SU-DHL-6 (cell line): ENCODE measurements around the gene EFNA1.

Source experiments
- CTCF ChIP-seq: fragments of 200-600 bp; sonication (generic); IDR thresholded peaks from one replicate; pipeline ENCODE4 v1.5.1; 2017; ENCODE audit warnings: antibody characterized with exemption, mild to moderate bottlenecking, low read length, moderate library complexity; ENCODE audit not compliant: insufficient read depth, poor library complexity, severe bottlenecking
- EZH2phosphoT487 ChIP-seq: fragments of 200-600 bp; sonication (generic), shearing (Covaris generic); conservative IDR thresholded peaks from 2 replicates; pipeline ENCODE4 v1.6.1; 2018; ENCODE audit warnings: mild to moderate bottlenecking, antibody characterized with exemption, low read length, moderate library complexity, mixed read lengths

GRCh38 chr1:155133799-155134281, 6.2 kb downstream of the EFNA1 start:
- TF ChIP-seq EZH2phosphoT487 (no peak), CTCF (no peak)
